PFSK-1 (cell line): ENCODE measurements around the gene TMEM240.

Experiments
- FOXP2 ChIP-seq: optimal IDR thresholded peaks from 2 replicates; pipeline ENCODE3; 2011; ENCODE audit warnings: borderline replicate concordance, control low read depth, inconsistent platforms; ENCODE audit not compliant: insufficient read depth; ENCODE audit errors: extremely low read length, extremely low read depth
- POLR2AphosphoS5 ChIP-seq: IDR thresholded peaks from 2 replicates; pipeline ENCODE4 v1.6.1; 2012; ENCODE audit warnings: low read depth, mild to moderate bottlenecking, control low read depth, low read length, moderate library complexity
- REST ChIP-seq, 2 experiments: IDR thresholded peaks; 2 replicates each; pipeline versions ENCODE4 v1.6.1 to v1.8.0; 2011 to 2012; ENCODE audit warnings: low read depth in 2 of 2, low read length in 2 of 2, control low read depth in 1 of 2, inconsistent platforms in 1 of 2, mild to moderate bottlenecking in 1 of 2, moderate library complexity in 1 of 2; ENCODE audit not compliant: insufficient read depth in 1 of 2
- SIN3A ChIP-seq: IDR thresholded peaks from 2 replicates; pipeline ENCODE4 v1.6.1; 2012; ENCODE audit warnings: mild to moderate bottlenecking, low read length, moderate library complexity, borderline replicate concordance; ENCODE audit not compliant: insufficient read depth
- TAF1 ChIP-seq: IDR thresholded peaks from 2 replicates; pipeline ENCODE4 v1.6.1; 2012; ENCODE audit warnings: low read length, control low read depth, borderline replicate concordance; ENCODE audit not compliant: insufficient read depth

TMEM240 gene

GRCh38 chr1:1489231-1489630 lies 51.2 kb downstream of the TMEM240 start:
- TF ChIP-seq REST (IDR thresholded peaks at IDR 0.05; ENCODE audit: insufficient read depth in 1 of 2, low read depth in 2 of 2, low read length in 2 of 2), result no peak
- TF ChIP-seq SIN3A, result no peak
- no peak for TF ChIP-seq POLR2AphosphoS5
- TF ChIP-seq FOXP2, result no peak
- no peak for TF ChIP-seq TAF1

- no peak for TF ChIP-seq FOXP2
- TF ChIP-seq SIN3A, result no peak
- no peak for TF ChIP-seq POLR2AphosphoS5
- TF ChIP-seq REST (IDR thresholded peaks at IDR 0.05; ENCODE audit: insufficient read depth in 1 of 2, low read depth in 2 of 2, low read length in 2 of 2), result no peak
- TF ChIP-seq TAF1, result no peak
Measured at GRCh38 chr1:1487701-1488100, 52.7 kb downstream of the TMEM240 start.
